T-helper 1 cell treated with Interleukin-12 subunit alpha and Interleukin-12 subunit beta and Interleukin-4 antibody, amounts not matched to agents 30 μg/mL and 1 μg/mL, for 36 hours (primary cell): ENCODE data around the gene TRIM40.
A peak's percentile ranks its signal among the peaks of the same experiment; 100 is the strongest.

ENCODE experiments used
- H3K27ac Mint-ChIP-seq: one replicate; pipeline ENCODE4 v1.8.0; 2021; ENCODE audit warnings: mild to moderate bottlenecking, mixed read lengths
- H3K27me3 Mint-ChIP-seq: one replicate; pipeline ENCODE4 v1.8.0; 2021; ENCODE audit warnings: low read depth, mixed read lengths
- H3K36me3 Mint-ChIP-seq: one replicate; pipeline ENCODE4 v1.8.0; 2021; ENCODE audit warnings: low read depth, mixed read lengths
- H3K4me1 Mint-ChIP-seq: one replicate; pipeline ENCODE4 v1.8.0; 2021; ENCODE audit warnings: low read depth, mixed read lengths
- H3K4me3 Mint-ChIP-seq: one replicate; pipeline ENCODE4 v1.8.0; 2021; ENCODE audit warnings: mild to moderate bottlenecking, moderate library complexity, mixed read lengths
- H3K9me3 Mint-ChIP-seq: one replicate; pipeline ENCODE4 v1.8.0; 2021; ENCODE audit warnings: mixed read lengths

The TRIM40 gene, protein sequence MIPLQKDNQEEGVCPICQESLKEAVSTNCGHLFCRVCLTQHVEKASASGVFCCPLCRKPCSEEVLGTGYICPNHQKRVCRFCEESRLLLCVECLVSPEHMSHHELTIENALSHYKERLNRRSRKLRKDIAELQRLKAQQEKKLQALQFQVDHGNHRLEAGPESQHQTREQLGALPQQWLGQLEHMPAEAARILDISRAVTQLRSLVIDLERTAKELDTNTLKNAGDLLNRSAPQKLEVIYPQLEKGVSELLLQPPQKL

DNA sequence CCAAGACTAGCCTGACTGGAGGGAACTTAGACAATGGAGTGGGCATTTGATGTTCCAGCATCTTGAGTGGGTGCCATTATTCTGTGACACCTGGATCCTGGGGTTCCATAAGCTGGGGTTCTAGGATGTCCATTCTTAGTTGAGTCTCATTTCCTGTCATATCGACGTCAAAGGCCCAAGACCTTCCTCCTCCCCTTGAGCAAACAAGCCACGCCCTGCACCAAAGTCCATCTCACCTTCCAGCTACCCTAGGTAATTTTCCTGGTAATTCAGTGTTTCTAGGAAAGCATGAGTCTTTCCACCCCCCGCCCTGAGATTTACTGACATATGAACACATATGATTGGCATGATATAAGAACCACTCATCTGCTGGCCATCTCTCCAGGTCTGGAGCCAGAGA is at the start of gene TRIM40:
TRIM40 (plus strand) TSS at position 384 of the 400 bp plus-strand sequence. CDS start 897 bp downstream, outside the sequence.
- Mint-ChIP-seq H3K27me3 (peaks cover 65% of the 10 kb centered on the region), H3K27ac (no peak within 1 kb of the TSS), H3K36me3 (peaks cover 1% of the 10 kb centered on the region), H3K4me1 (peaks cover 14% of the 10 kb centered on the region), H3K9me3 (no peaks in the 10 kb centered on the region), H3K4me3 (no peak within 1 kb of the TSS)

DNA sequence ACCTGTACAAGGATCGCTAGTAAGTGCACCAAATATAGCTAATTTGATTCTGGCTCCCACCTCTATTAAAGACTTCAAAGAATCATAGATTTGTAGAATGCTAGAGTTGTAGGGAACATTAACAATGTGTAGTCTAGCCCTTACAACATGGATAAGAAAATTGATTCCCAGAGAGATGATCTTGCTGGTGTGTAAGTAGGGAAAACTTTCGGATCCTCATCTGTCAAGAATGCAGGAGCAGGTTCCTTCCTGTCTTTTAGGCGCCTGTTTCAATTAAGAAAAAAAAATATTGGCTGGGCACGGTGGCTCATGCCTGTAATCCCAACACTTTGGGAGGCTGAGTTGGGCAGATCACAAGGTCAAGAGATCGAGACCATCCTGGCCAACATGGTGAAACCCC is 48.1 kb upstream of the TRIM40 start:
- no peaks in the 10 kb centered on the region for H3K36me3 Mint-ChIP-seq
- H3K4me3 Mint-ChIP-seq = no peak overlapping the region
- no peaks in the 10 kb centered on the region for H3K9me3 Mint-ChIP-seq
- H3K4me1 Mint-ChIP-seq = no peaks in the 10 kb centered on the region
- H3K27ac Mint-ChIP-seq = no peak overlapping the region
- peaks cover 75% of the 10 kb centered on the region for H3K27me3 Mint-ChIP-seq

DNA sequence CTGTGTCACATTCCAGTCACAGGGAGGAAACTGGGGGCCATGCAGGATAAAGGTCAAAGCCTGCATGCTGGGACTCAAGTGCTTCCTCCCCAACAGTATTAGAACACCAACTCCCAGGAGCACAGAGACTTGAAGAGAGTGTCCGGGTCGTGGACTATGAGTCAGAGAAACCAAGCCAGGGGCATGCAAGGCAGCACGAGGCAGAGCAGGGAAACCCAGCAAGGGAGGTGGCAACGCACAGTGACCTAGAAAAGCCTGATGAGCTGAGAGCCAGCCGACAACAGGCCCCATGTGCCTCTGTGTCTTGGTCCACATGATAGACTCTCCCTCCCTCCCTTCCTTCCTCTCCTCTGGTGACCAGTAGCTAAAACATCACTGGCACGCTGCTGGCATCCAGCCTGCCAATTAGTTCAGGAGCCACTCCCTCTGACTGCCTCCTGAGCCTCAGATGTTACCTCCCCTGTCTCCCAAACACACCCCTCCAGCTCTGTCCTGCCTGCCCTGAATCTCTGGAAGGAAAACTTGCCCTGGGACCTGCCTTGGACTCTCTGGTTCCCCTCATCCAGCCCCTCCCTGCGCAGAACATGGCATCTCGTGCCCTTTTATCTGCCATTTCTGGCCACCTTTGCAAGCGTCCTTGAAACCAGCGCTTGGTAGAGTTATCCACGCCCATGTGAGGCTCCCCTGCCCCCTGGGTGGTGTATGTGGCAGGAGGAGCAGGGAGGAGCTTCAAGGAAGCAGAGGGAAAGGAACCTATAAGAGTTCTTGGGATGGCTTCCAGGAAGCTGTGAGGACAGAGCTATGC is 44.2 kb upstream of the TRIM40 start:
- Mint-ChIP-seq H3K36me3 (peaks cover 3% of the 10 kb centered on the region), H3K4me1 (peaks cover 3% of the 10 kb centered on the region), H3K9me3 (no peaks in the 10 kb centered on the region), H3K27me3 (peaks cover 84% of the 10 kb centered on the region), H3K4me3 (no peak overlapping the region), H3K27ac (no peak overlapping the region)

DNA sequence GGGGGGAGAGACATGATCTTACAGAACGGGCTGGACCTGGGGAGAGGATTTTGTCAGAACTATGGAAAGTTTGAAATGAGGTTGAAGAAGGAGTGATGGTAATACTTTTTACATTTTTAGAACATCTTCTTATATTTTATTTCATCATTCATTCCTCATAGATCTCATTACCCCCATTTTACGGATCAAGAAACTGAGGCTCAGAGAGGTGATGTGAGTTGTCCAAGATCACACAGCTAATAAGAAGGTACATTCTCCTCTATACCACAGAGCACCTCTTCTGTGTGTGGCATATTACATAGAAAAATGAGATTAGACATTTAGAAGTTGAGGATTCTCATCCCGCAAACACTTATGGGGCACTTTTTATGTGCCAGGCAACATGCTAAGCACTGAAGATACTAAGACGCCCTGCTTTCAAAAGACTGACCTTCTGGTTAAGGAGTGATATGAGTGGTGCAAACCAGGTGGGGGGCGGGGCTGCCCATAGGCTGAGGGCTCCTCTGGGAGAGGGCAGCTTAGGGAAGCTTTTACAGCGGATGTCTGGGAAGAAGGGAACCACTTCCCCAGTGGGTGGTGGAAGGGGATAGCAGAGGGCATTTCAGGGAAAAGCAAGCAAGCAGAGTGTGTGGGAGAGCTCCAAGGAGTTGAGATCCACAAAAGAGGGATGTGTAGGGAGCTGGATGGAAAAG is 42.9 kb upstream of the TRIM40 start:
- peaks cover 9% of the 10 kb centered on the region for H3K4me1 Mint-ChIP-seq
- no peak overlapping the region for H3K4me3 Mint-ChIP-seq
- peaks cover 3% of the 10 kb centered on the region for H3K36me3 Mint-ChIP-seq
- no peaks in the 10 kb centered on the region for H3K9me3 Mint-ChIP-seq
- H3K27me3 Mint-ChIP-seq = peaks cover 84% of the 10 kb centered on the region
- no peak overlapping the region for H3K27ac Mint-ChIP-seq

DNA sequence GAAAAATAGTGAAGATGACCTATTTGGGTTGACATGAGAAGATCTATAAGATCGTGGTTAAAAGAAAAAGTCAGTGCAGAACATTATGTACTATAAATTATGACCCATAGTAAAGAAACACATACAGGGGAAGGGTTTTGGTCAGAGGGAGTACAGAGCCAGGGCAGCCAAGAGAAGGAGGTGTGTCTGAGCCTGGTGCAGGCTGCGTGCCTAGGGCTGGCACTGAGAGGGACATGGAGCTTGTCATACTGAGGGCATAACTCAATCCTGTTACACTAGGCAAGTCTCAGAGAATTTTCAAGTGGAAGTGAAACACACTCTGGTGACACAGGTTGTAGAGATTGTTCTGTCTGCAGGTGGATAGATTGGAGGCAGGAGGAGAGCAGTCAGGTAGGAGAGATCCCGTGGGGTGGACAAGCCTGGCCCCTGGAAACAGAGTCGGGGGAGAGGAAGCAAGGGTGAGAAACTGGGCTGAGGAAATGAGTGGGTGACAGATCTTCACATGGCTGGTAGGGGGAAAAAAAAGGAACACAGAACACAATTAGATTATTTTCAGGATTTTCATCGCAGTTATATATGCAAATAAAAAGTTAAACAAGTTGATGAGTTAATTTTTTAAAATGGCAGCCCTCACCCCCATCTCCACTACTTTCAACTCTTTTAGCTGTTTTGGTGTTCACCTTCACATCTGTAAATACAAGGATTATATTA is 41.8 kb upstream of the TRIM40 start:
- Mint-ChIP-seq H3K4me1 (peaks cover 13% of the 10 kb centered on the region), H3K27me3 (peaks cover 86% of the 10 kb centered on the region), H3K9me3 (no peaks in the 10 kb centered on the region), H3K27ac (no peak overlapping the region), H3K36me3 (peaks cover 3% of the 10 kb centered on the region), H3K4me3 (no peak overlapping the region)

DNA sequence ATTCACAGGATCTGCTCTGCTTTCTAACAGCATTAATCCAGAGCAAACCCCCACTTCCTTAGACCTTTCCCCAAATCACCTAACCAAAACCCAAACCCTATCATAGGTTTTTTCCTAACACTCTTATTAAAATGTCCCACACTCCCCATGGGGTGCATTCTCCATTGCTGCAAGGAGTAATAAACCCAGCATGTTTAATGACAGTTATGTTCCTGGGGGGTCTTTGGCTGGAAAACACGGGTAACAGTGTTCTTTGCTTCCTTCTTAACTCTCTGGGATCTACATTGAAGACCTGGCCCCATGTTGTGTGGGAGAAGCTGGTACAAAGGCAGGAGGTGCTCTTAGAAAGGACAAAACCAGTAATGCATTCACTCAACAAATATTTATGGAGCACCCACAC is 39.1 kb upstream of the TRIM40 start:
- Mint-ChIP-seq H3K4me3 (no peak overlapping the region), H3K4me1 (peaks cover 28% of the 10 kb centered on the region), H3K27ac (no peak overlapping the region), H3K27me3 (peaks cover 86% of the 10 kb centered on the region), H3K36me3 (peaks cover 3% of the 10 kb centered on the region), H3K9me3 (no peaks in the 10 kb centered on the region)

DNA sequence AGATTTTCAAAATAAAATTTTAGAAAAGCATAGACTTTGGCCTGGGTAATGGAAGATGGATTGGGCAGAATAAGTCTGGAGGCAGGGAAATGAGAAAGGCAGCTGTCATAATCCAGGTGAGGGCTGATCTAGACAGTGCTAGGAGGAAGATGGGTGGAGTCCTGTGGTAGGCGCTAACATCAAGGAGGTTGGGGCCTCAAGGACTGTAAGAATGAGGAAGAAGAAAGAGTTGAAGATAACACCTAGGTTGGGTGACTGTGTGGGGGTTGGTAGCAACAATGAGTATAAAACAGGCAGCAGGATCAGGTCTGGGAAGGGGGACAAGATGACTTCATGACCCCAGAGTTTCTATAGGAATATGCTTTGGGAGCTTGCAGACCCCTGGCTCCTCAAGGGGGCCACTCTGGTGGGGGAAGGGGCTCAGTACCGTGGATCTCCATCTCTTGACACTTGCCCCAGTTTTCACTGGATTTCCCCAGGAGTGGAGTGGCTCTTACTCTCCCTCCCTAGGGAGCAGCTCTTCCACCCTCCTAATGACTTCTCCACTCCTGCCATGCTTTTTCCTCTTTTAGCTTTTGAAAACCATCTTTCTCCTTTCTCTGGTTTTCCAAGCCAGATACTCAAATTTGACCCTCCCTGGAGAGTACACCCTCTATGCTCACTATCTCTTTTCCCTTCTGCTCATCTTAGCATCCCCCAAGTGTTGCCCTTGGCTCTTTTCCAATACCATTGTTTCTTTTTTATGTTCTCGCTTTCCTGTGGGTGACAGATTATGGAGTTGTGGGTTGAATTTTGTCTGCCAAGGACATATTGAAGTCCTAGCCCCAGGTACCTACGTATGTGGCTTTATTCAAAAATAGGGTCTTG is 37.8 kb upstream of the TRIM40 start:
- Mint-ChIP-seq H3K9me3 (no peaks in the 10 kb centered on the region), H3K27me3 (peaks cover 75% of the 10 kb centered on the region), H3K4me1 (peaks cover 36% of the 10 kb centered on the region), H3K4me3 (no peak overlapping the region), H3K27ac (no peak overlapping the region), H3K36me3 (peaks cover 3% of the 10 kb centered on the region)

DNA sequence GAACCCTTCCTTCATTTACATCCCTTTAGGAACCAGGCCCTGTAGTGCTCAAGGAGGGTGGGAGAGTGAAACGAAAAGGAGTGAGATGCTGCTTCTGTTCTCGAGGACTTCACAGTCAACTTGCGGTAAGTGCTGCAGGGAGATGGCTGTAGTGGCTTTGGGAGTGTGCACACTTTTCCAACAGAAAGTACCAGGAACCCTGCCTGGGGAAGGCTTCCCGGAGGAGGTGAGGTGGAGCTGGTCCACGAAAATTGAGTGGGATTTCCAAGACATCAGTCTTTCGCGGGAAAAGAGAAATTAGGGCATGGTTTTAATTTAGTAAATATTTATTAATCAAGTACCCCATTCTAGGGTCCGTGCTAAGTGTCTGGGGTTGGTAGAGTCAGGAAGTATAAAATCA is 35.8 kb upstream of the TRIM40 start:
- peaks cover 70% of the 10 kb centered on the region for H3K27me3 Mint-ChIP-seq
- no peaks in the 10 kb centered on the region for H3K36me3 Mint-ChIP-seq
- no peaks in the 10 kb centered on the region for H3K9me3 Mint-ChIP-seq
- peak overlapping the region; percentile 44 for H3K4me3 Mint-ChIP-seq
- H3K4me1 Mint-ChIP-seq = peaks cover 40% of the 10 kb centered on the region
- no peak overlapping the region for H3K27ac Mint-ChIP-seq

DNA sequence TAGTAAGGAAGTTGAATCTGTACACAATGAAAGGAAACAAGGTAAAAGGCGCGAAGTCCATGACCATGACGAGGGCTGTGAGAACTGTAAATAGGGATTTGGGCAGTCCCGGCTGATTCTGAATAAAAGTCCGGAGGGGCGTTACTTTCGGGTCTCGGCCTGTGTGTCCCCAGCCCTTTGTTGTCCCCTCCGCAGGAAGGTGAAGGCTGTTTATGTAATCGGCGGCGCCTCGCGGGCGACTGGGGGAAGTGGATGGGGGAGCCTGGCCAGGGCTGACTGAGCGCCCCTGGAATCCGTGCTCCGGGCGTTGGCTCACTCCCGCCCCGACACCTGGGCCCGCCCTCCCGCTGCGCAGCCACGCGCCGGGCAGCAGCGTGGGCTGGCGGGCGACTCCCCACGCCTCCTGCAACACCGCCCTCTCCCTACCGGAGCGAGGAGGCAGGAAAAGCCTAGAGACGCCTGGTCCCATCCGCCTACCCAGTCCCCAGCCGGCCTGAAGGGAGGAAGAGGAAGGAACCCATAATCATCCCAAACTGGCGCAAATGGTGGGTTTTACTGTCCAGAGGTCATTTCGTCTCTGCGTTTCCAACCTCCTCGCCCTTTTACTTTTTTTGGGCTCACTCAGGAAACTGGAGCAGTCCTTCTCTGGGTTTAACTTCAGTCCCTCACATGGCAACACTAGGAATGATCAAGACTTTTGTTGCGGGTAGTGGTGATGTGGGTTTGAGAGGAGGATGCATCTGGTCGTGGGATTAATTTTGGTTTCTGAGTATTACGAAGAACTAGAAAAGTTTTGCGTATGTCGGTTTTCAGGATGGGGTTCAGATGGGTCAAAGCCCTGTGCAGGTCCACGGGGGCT is 35.1 kb upstream of the TRIM40 start:
- Mint-ChIP-seq H3K36me3 (no peaks in the 10 kb centered on the region), H3K9me3 (no peaks in the 10 kb centered on the region), H3K27ac (peak overlapping the region; percentile 63), H3K4me1 (peaks cover 40% of the 10 kb centered on the region), H3K27me3 (peaks cover 66% of the 10 kb centered on the region), H3K4me3 (peak overlapping the region; percentile 81)

DNA sequence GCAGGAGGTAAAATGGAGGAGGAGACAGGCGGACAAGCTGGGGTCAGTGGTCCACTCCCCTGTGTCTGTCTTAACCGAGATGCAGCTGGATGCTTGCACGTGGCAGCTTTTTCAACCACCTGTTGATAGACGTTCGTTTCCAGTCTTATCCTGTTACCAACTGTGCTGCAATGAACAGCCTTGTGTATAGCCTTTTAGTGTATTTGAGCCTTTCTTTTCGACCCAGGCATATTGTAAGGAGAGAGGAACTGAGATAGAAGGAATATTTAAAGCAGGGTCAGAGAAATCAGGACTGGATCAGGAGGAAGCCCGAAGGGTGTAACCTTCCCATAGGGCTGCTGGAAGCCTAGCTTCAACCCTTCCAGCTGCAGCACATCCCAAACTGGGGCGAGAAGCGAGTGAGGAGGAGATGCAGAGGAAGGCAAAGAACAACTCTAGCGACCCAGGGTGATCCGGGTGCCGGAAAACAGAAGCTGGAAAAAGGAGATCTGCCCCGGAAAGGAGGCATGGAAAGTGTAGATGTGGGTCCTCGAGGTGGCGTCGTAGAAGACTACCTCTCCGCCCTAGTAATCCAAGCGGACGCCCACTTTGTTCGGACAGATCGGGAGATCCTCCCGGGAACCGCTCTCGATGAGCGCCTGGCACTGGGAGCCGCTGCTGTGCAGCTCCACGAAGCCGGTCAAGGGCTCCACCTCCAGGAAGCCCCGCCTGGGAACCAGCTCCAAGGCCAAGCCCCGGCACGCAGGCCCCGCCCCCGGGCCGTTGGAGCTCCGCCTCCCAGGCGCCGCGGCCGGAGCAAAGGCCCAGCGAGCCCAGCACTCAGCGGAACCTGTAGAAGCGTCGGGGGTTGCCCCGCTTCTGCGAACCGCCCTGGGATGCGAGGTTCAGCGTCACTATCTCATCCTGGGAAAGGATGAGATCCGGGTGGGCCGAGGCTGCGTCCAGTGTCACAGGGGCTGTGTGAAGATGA is 34.2 kb upstream of the TRIM40 start:
- no peaks in the 10 kb centered on the region for H3K36me3 Mint-ChIP-seq
- peaks cover 40% of the 10 kb centered on the region for H3K4me1 Mint-ChIP-seq
- H3K4me3 Mint-ChIP-seq = peak overlapping the region; percentile 81
- no peaks in the 10 kb centered on the region for H3K9me3 Mint-ChIP-seq
- H3K27ac Mint-ChIP-seq = peak overlapping the region; percentile 63
- H3K27me3 Mint-ChIP-seq = peaks cover 63% of the 10 kb centered on the region

DNA sequence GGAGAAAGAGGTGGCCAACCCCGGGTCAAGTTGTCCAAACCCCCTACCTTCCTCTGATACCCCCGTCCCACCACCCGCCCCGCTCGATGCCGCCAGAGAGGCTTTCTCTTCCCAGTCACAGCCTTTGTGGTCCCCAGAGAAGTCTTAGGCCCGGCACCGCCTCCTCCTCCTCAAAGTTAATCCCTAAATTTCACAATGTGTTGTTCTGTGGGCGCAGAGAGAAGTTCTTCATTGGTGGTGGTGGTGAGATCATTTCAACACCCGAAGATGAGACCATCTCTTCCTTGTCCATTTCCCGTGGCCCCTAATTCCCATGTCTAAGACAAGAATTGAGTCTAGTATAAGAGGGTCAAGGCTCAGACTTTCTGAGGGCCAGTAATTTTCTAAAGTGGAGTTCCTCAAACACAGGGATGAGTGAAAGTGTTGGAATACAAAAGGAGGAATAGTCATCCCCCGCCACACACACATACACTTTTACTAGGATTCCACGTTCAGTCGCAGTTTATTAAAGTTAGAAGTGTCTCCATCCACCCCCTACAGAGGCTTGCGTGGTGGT is 33.4 kb upstream of the TRIM40 start:
- H3K9me3 Mint-ChIP-seq = no peaks in the 10 kb centered on the region
- peak overlapping the region; percentile 88 for H3K4me3 Mint-ChIP-seq
- H3K27me3 Mint-ChIP-seq = peaks cover 57% of the 10 kb centered on the region
- peak overlapping the region; percentile 11 for H3K27ac Mint-ChIP-seq
- no peaks in the 10 kb centered on the region for H3K36me3 Mint-ChIP-seq
- peaks cover 39% of the 10 kb centered on the region for H3K4me1 Mint-ChIP-seq
